Measurements from ENCODE around the gene DPM1. TPM values are rescaled to one million over a fixed set of nuclear protein-coding genes. Genes with fewer than 3 reads are reported as not detected.

Gene DPM1
- total RNA-seq = 10 to 100 TPM; 45.4 to 46.6 TPM
- polyA plus RNA-seq = 10 to 100 TPM; 65.0 to 79.8 (median 75.3) TPM
- total RNA-seq = 60.7 to 97.8 (median 75.4) reads per million in 6 experiments

- POLR2A ChIA-PET = interaction anchor here (0.6 to 3.8 kb wide), 21 partner anchors 10 to 1233 kb away, joined by 3 to 107 read pairs (median 4); partner anchors contain the start of genes ADNP, BCAS4 and ZFP64
- peaks cover 5 to 41% (median 5%) of the 10 kb centered on the region in 3 donors for H3K36me3 Mint-ChIP-seq
- ATAC-seq (peak; percentile 83 to 84), DNase-seq (peak in 7 of 10 donors; percentile 75 to 95 (median 87))
- peak within 1 kb of the TSS; percentile 98 to 100 (median 99) for H3K27ac Mint-ChIP-seq
- peaks cover 18 to 68% (median 59%) of the 10 kb centered on the region in 4 donors for H3K4me1 Mint-ChIP-seq
- no peaks in the 10 kb centered on the region for H3K27me3 Mint-ChIP-seq
- H3K9me3 Mint-ChIP-seq = no peaks in the 10 kb centered on the region
- peak within 1 kb of the TSS; percentile 91 to 98 (median 96) for H3K4me3 Mint-ChIP-seq
Measured at GRCh38 chr20:50957798-50958614, at the start of gene DPM1. Gene DPM1 (minus strand): TSS chr20:50958532. CDS start chr20:50958523, 9 bp downstream.

GRCh38 chr20:51005214-51005613, 46.9 kb upstream of the DPM1 start:
- Mint-ChIP-seq H3K27me3 (peaks cover 5 to 44% (median 28%) of the 10 kb centered on the region in 5 donors), H3K27ac (peak overlapping the region in 1 of 10 donors; percentile 19), H3K36me3 (no peaks in the 10 kb centered on the region), H3K4me1 (peaks cover 0 to 2% (median 0%) of the 10 kb centered on the region in 4 donors), H3K9me3 (no peaks in the 10 kb centered on the region), H3K4me3 (no peak overlapping the region)
- POLR2A ChIA-PET = no interaction called here
- ATAC-seq (no peak), DNase-seq (no peak)

- Mint-ChIP-seq H3K4me3 (no peak overlapping the region), H3K9me3 (no peaks in the 10 kb centered on the region), H3K27me3 (peaks cover 5 to 48% (median 29%) of the 10 kb centered on the region in 5 donors), H3K27ac (no peak overlapping the region), H3K4me1 (peaks cover 0 to 2% (median 0%) of the 10 kb centered on the region in 4 donors), H3K36me3 (no peaks in the 10 kb centered on the region)
- no peak for DNase-seq
- ATAC-seq = no peak
- POLR2A ChIA-PET = no interaction called here
Measured at GRCh38 chr20:51004781-51005180, 46.4 kb upstream of the DPM1 start.

GRCh38 chr20:51004305-51004727, 46.0 kb upstream of the DPM1 start:
- Mint-ChIP-seq H3K9me3 (no peaks in the 10 kb centered on the region), H3K27ac (no peak overlapping the region), H3K36me3 (no peaks in the 10 kb centered on the region), H3K27me3 (peaks cover 7 to 53% (median 33%) of the 10 kb centered on the region in 5 donors), H3K4me1 (peaks cover 0 to 3% (median 0%) of the 10 kb centered on the region in 4 donors), H3K4me3 (no peak overlapping the region)
- POLR2A ChIA-PET = no interaction called here
- DNase-seq (no peak), ATAC-seq (no peak)

- Mint-ChIP-seq H3K27me3 (peaks cover 10 to 58% (median 39%) of the 10 kb centered on the region in 5 donors), H3K36me3 (no peaks in the 10 kb centered on the region)
- ATAC-seq = no peak
Measured at GRCh38 chr20:51003753-51004152, 45.4 kb upstream of the DPM1 start.

GRCh38 chr20:51002633-51003032, 44.3 kb upstream of the DPM1 start:
- Mint-ChIP-seq H3K27ac (peak overlapping the region in 1 of 10 donors; percentile 1), H3K27me3 (peaks cover 13 to 59% (median 40%) of the 10 kb centered on the region in 5 donors), H3K9me3 (no peaks in the 10 kb centered on the region), H3K4me1 (peaks cover 0 to 3% (median 0%) of the 10 kb centered on the region in 4 donors), H3K36me3 (no peaks in the 10 kb centered on the region), H3K4me3 (no peak overlapping the region)
- DNase-seq (no peak), ATAC-seq (no peak)
- POLR2A ChIA-PET = no interaction called here

More at GRCh38 chr20:51003753-51004152, 45.4 kb upstream of the DPM1 start:
- Mint-ChIP-seq H3K4me3 (no peak overlapping the region), H3K4me1 (peaks cover 0 to 3% (median 0%) of the 10 kb centered on the region in 4 donors), H3K27ac (no peak overlapping the region), H3K9me3 (no peaks in the 10 kb centered on the region)
- POLR2A ChIA-PET = interaction anchor here (0.7 kb wide), 1 partner anchor 203 kb away, joined by 5 read pairs; no protein-coding TSS in a partner anchor
- no peak for DNase-seq

GRCh38 chr20:51001430-51002265, 43.3 kb upstream of the DPM1 start:
- peaks cover 13 to 59% (median 39%) of the 10 kb centered on the region in 5 donors for H3K27me3 Mint-ChIP-seq
- no peaks in the 10 kb centered on the region for H3K9me3 Mint-ChIP-seq
- DNase-seq (no peak), ATAC-seq (no peak)
- no peak overlapping the region for H3K4me3 Mint-ChIP-seq
- no peak overlapping the region for H3K27ac Mint-ChIP-seq
- POLR2A ChIA-PET = no interaction called here
- H3K36me3 Mint-ChIP-seq = no peaks in the 10 kb centered on the region
- H3K4me1 Mint-ChIP-seq = peaks cover 0 to 3% (median 0%) of the 10 kb centered on the region in 4 donors

- Mint-ChIP-seq H3K4me1 (peaks cover 0 to 3% (median 0%) of the 10 kb centered on the region in 4 donors), H3K36me3 (no peaks in the 10 kb centered on the region), H3K4me3 (no peak overlapping the region), H3K27ac (peak overlapping the region in 1 of 10 donors; percentile 16), H3K27me3 (peaks cover 13 to 44% (median 31%) of the 10 kb centered on the region in 5 donors), H3K9me3 (no peaks in the 10 kb centered on the region)
- DNase-seq (no peak), ATAC-seq (no peak)
- POLR2A ChIA-PET = no interaction called here
Measured at GRCh38 chr20:50999355-50999754, 41.0 kb upstream of the DPM1 start.

- POLR2A ChIA-PET = no interaction called here
- no peaks in the 10 kb centered on the region for H3K36me3 Mint-ChIP-seq
- no peak overlapping the region for H3K4me3 Mint-ChIP-seq
- no peaks in the 10 kb centered on the region for H3K9me3 Mint-ChIP-seq
- peaks cover 10 to 32% (median 23%) of the 10 kb centered on the region in 5 donors for H3K27me3 Mint-ChIP-seq
- no peak overlapping the region for H3K27ac Mint-ChIP-seq
- ATAC-seq (no peak), DNase-seq (no peak)
- H3K4me1 Mint-ChIP-seq = peaks cover 0 to 6% (median 0%) of the 10 kb centered on the region in 4 donors
Measured at GRCh38 chr20:50996901-50997865, 38.9 kb upstream of the DPM1 start.

GRCh38 chr20:50995506-50995905, 37.2 kb upstream of the DPM1 start:
- Mint-ChIP-seq H3K9me3 (no peaks in the 10 kb centered on the region), H3K4me1 (peaks cover 0 to 4% (median 0%) of the 10 kb centered on the region in 4 donors), H3K27ac (no peak overlapping the region), H3K27me3 (peaks cover 8 to 26% (median 17%) of the 10 kb centered on the region in 5 donors), H3K36me3 (no peaks in the 10 kb centered on the region), H3K4me3 (no peak overlapping the region)
- DNase-seq = no peak
- ATAC-seq = no peak
- POLR2A ChIA-PET = interaction anchor here (0.7 kb wide), 1 partner anchor 22 kb away, joined by 5 read pairs; no protein-coding TSS in a partner anchor

- no peak overlapping the region for H3K4me3 Mint-ChIP-seq
- no peaks in the 10 kb centered on the region for H3K36me3 Mint-ChIP-seq
- DNase-seq (no peak), ATAC-seq (no peak)
- no peaks in the 10 kb centered on the region for H3K9me3 Mint-ChIP-seq
- H3K4me1 Mint-ChIP-seq = peaks cover 0 to 3% (median 0%) of the 10 kb centered on the region in 4 donors
- H3K27me3 Mint-ChIP-seq = peaks cover 2 to 11% (median 4%) of the 10 kb centered on the region in 5 donors
- no peak overlapping the region for H3K27ac Mint-ChIP-seq
- POLR2A ChIA-PET = no interaction called here
Measured at GRCh38 chr20:50993876-50994275, 35.5 kb upstream of the DPM1 start.
